ENCODE measurements around the gene SPOP. TPM values are rescaled to one million over a fixed set of nuclear protein-coding genes. Genes with fewer than 3 reads are reported as not detected.

Gene SPOP
- total and polyA plus RNA-seq, 2 experiments from 2014 or later = 13.9 to 18.6 TPM

GRCh38 chr17:49715717-49716279 lies 37.9 kb upstream of the SPOP start (continued):
- TF ChIP-seq EZH2phosphoT487 (IDR thresholded peaks at IDR 0.05; ENCODE audit: unreplicated experiment) (no peak), CREB1 (CRISPR knock-in tag; IDR thresholded peaks at IDR 0.05; ENCODE audit: low read depth) (no peak), ETS1 (IDR thresholded peaks at IDR 0.05) (no peak), POLR2AphosphoS5 (IDR thresholded peaks at IDR 0.05; ENCODE audit: low read depth) (no peak), NANOG (IDR thresholded peaks at IDR 0.05; ENCODE audit: borderline replicate concordance) (no peak), JUNB (IDR thresholded peaks at IDR 0.05; ENCODE audit: unreplicated experiment) (no peak)

DNA sequence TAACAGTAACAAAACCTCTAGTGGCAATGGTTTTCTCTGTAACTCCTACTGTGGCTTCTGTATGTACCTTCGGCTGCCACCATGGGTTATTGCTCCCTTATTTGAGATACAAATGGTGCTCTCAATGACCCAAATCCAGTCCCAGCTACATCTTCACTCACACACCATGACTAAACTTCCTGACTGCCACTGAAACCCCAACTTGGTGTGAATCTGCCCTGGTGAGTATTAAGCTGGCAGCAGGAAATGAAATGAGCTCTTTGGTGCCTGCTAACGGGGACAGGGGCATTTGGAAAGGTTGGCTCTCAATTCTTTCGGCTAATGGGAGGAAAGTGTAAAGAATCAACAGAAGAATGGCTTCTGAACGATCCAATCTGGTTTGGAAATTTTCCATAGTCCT lies 37.3 kb upstream of the SPOP start:
- peaks cover 19% of the 10 kb centered on the region for H3K36me3 ChIP-seq (ENCODE audit: insufficient read depth)
- Mint-ChIP-seq H3K27me3 (ENCODE audit: insufficient read depth, low read depth, poor library complexity) (peaks cover 3% of the 10 kb centered on the region), H3K9me3 (no peaks in the 10 kb centered on the region), H3K4me1 (no peaks in the 10 kb centered on the region), H3K27ac (no peak overlapping the region), H3K4me3 (no peak overlapping the region), H3K36me3 (ENCODE audit: low read depth) (peaks cover 69% of the 10 kb centered on the region)
- ATAC-seq (no peak), DNase-seq (ENCODE audit: low spot score) (no peak)
- no peaks in the 10 kb centered on the region for H3K27me3 ChIP-seq (ENCODE audit: insufficient read depth)
- no peaks in the 10 kb centered on the region for H3K79me2 ChIP-seq (replicated peaks; ENCODE audit: insufficient read depth)
- H4K20me1 ChIP-seq (replicated peaks; ENCODE audit: insufficient read depth) = no peaks in the 10 kb centered on the region
- no peak overlapping the region for H3K4me2 ChIP-seq
- H2AFZ ChIP-seq = no peak overlapping the region
- H3K4me1 ChIP-seq (ENCODE audit: insufficient read depth) = no peaks in the 10 kb centered on the region
- no peak overlapping the region for H3K27ac ChIP-seq (ENCODE audit: low read depth)
- H3K9me2 ChIP-seq (ENCODE audit: insufficient read depth) = no peaks in the 10 kb centered on the region
- no peaks in the 10 kb centered on the region for H3F3A ChIP-seq (replicated peaks; ENCODE audit: low read depth)
- H3K4me3 ChIP-seq = no peak overlapping the region
- no peak for TF ChIP-seq ZNF114 (CRISPR knock-in tag; IDR thresholded peaks at IDR 0.05)
- no peak for TF ChIP-seq ETS1 (IDR thresholded peaks at IDR 0.05)
- no peak for TF ChIP-seq STAT1 (IDR thresholded peaks at IDR 0.05; ENCODE audit: unreplicated experiment)
- no peak for TF ChIP-seq EZH2phosphoT487 (IDR thresholded peaks at IDR 0.05; ENCODE audit: unreplicated experiment)
- no peak for TF ChIP-seq EZH2 (IDR thresholded peaks at IDR 0.05; ENCODE audit: low read depth, unreplicated experiment)
- no peak for TF ChIP-seq ZNF331 (CRISPR knock-in tag; IDR thresholded peaks at IDR 0.05; ENCODE audit: low read depth)
- no peak for TF ChIP-seq POLR2AphosphoS5 (IDR thresholded peaks at IDR 0.05; ENCODE audit: low read depth)
- TF ChIP-seq CTCF (conservative IDR thresholded peaks at IDR 0.05; ENCODE audit: low read depth in 2 of 2) = no peak
- no peak for TF ChIP-seq JUNB (IDR thresholded peaks at IDR 0.05; ENCODE audit: unreplicated experiment)
- no peak for TF ChIP-seq CREB1 (CRISPR knock-in tag; IDR thresholded peaks at IDR 0.05; ENCODE audit: low read depth)
- TF ChIP-seq, protein P1, sequence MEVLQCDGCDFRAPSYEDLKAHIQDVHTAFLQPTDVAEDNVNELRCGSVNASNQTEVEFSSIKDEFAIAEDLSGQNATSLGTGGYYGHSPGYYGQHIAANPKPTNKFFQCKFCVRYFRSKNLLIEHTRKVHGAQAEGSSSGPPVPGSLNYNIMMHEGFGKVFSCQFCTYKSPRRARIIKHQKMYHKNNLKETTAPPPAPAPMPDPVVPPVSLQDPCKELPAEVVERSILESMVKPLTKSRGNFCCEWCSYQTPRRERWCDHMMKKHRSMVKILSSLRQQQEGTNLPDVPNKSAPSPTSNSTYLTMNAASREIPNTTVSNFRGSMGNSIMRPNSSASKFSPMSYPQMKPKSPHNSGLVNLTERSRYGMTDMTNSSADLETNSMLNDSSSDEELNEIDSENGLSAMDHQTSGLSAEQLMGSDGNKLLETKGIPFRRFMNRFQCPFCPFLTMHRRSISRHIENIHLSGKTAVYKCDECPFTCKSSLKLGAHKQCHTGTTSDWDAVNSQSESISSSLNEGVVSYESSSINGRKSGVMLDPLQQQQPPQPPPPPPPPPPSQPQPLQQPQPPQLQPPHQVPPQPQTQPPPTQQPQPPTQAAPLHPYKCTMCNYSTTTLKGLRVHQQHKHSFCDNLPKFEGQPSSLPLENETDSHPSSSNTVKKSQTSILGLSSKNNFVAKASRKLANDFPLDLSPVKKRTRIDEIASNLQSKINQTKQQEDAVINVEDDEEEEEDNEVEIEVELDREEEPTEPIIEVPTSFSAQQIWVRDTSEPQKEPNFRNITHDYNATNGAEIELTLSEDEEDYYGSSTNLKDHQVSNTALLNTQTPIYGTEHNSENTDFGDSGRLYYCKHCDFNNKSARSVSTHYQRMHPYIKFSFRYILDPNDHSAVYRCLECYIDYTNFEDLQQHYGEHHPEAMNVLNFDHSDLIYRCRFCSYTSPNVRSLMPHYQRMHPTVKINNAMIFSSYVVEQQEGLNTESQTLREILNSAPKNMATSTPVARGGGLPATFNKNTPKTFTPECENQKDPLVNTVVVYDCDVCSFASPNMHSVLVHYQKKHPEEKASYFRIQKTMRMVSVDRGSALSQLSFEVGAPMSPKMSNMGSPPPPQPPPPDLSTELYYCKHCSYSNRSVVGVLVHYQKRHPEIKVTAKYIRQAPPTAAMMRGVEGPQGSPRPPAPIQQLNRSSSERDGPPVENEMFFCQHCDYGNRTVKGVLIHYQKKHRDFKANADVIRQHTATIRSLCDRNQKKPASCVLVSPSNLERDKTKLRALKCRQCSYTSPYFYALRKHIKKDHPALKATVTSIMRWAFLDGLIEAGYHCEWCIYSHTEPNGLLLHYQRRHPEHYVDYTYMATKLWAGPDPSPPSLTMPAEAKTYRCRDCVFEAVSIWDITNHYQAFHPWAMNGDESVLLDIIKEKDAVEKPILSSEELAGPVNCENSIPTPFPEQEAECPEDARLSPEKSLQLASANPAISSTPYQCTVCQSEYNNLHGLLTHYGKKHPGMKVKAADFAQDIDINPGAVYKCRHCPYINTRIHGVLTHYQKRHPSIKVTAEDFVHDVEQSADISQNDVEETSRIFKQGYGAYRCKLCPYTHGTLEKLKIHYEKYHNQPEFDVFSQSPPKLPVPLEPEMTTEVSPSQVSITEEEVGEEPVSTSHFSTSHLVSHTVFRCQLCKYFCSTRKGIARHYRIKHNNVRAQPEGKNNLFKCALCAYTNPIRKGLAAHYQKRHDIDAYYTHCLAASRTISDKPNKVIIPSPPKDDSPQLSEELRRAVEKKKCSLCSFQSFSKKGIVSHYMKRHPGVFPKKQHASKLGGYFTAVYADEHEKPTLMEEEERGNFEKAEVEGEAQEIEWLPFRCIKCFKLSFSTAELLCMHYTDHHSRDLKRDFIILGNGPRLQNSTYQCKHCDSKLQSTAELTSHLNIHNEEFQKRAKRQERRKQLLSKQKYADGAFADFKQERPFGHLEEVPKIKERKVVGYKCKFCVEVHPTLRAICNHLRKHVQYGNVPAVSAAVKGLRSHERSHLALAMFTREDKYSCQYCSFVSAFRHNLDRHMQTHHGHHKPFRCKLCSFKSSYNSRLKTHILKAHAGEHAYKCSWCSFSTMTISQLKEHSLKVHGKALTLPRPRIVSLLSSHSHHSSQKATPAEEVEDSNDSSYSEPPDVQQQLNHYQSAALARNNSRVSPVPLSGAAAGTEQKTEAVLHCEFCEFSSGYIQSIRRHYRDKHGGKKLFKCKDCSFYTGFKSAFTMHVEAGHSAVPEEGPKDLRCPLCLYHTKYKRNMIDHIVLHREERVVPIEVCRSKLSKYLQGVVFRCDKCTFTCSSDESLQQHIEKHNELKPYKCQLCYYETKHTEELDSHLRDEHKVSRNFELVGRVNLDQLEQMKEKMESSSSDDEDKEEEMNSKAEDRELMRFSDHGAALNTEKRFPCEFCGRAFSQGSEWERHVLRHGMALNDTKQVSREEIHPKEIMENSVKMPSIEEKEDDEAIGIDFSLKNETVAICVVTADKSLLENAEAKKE (CRISPR knock-in tag; IDR thresholded peaks at IDR 0.05) = no peak

Data from GM23338 (cell line).